ENCODE measurements around the gene SLC23A2.
"Not testable (repeated sequence)": the region's sequence is repeated elsewhere in the genome, so short reads cannot be mapped to it uniquely, and the experiment has no call there.

Gene SLC23A2

GRCh38 chr20:4871486-4871885 lies 129.8 kb downstream of the SLC23A2 start:
- DNase-seq = no peak

DNA sequence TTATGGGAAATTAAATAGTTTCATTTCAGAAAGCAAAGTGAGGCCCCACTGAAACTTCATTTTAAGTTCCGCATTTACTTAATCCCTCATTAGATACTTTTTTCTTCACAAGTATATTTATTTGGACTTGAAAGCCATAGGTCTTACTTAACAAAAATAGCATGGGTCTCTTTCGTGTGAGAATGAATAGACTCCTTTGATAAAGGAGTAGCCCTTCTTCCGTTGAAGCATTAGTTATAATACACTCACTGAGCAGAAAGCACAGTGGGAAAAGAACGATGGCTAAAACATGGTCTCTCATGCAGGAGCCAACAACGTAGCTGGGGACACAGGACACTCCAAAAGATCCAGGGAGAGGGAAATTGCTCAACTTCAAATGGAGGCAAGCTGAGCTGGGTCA lies 130.4 kb downstream of the SLC23A2 start:
- DNase-seq = no peak

GRCh38 chr20:4869290-4870193 lies 131.8 kb downstream of the SLC23A2 start:
- DNase-seq = no peak

GRCh38 chr20:4867051-4867450 lies 134.3 kb downstream of the SLC23A2 start:
- DNase-seq = no peak

DNA sequence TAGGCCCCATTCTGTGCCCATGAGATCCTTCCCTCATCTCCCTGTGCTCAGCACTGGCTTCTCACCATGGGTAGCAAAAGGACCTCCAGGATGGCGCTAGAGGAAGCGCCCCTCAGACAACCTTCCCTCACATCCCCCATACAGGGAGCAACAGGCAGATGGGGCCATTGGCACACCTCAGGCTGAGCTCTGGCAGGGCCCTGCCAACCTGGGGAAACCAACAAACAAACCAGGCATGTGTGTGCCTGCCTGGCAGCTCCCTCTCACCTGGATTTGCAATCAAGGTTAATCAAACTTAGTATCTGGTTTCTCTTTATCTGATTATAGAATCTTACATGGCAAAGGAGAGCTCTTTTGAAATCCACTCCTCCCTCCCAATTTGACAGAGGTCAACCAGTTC lies 134.9 kb downstream of the SLC23A2 start:
- no peak for DNase-seq

- DNase-seq = no peak
These were observed 137.0 kb downstream of the SLC23A2 start for GRCh38 chr20:4864311-4864752.

- DNase-seq = no peak
These were observed 138.6 kb downstream of the SLC23A2 start for GRCh38 chr20:4862661-4863060.

DNA sequence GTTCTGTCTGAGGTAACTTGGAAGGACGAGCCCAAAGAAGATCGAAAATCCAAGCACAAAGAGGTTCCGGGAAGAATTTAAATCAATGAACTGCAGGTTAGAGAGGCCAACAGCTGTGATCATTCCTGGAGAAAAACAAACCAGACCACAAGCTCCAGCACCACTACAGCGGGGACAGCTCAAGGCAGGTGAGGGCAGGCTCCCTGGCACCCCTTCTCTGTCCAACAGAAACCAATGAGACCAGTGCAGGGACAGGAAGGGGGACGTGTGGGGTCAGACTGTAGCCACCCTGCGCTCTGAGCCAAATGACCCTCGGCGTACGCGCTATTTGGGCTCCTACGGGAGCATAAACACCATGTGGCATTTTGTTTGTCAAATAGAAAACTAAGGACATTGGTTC lies 139.3 kb downstream of the SLC23A2 start:
- no peak for DNase-seq

- DNase-seq = no peak
These were observed 143.3 kb downstream of the SLC23A2 start for GRCh38 chr20:4858000-4858399.

DNA sequence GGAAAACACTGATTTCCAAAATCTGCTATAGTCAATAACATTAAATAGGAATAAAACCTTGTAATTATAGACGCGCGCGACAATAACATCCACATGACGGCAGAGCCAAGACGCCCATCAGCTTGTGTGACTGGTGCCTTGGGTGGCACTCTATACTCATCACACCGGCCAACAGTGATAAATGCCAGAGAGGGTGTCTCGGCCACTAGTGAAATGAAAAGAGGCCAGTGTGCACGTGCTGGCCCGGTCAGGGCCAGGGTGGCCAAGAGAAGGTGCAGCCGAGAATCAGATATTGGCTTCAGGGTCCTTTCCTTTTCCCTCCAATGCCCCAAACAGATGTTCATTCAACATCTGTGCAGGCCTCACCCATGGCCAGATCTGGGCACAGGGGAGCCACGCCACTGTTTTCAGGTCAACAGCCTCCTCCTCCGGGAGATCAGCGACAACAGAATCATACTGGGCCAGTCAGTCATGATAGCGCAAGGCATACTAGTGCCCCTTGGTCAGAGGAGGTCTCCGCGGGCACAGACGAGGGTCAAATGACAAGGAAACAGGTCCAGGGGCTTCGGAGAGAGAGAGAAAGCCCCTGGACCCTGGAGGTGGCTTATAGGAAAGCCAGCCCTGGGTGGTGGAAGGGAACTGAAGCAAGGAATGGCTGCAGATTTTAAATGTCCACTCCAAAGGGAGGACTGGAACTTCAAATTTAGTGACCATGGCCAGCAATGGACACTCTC lies 145.1 kb downstream of the SLC23A2 start:
- no peak for DNase-seq

DNA sequence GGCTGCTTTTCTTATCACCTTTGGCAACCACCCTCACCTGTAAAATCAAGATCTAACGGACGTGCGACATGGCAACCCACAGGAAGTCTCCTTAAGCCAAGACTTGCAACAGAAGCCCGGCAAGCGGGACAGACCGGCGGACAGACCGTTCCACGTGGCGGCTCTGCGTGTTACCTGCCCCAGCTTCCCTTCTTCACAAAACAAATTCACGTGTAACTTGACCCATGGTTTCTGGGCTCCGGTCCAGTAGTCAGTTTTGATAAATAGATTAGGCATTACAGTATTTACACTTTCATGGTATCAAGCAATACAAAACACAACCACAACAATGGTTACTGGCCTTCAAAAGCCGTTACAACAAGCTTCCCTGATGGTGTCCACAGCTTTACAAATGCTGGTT lies 145.8 kb downstream of the SLC23A2 start:
- DNase-seq = no peak

DNA sequence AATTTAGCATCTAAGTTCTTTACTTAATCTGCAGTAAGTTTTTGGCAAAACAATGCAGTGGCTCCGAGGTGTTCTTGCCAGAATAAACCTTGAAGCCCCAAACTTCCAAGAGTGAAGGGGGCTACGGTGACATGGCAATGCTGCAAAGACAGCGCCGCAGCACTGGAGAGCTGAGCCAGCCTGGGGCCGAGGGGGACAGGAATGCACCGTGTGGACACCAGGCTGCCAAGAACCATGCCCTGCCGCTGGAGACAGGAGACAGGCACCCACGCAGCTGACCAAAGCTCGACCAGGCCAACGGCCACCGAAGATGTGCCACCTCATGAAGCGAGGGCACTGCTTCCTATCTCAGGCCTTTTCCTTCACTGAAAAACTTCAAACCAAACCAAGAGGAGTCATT lies 146.2 kb downstream of the SLC23A2 start:
- DNase-seq = no peak

- DNase-seq = no peak
These were observed 146.8 kb downstream of the SLC23A2 start for GRCh38 chr20:4854561-4854901.

DNA sequence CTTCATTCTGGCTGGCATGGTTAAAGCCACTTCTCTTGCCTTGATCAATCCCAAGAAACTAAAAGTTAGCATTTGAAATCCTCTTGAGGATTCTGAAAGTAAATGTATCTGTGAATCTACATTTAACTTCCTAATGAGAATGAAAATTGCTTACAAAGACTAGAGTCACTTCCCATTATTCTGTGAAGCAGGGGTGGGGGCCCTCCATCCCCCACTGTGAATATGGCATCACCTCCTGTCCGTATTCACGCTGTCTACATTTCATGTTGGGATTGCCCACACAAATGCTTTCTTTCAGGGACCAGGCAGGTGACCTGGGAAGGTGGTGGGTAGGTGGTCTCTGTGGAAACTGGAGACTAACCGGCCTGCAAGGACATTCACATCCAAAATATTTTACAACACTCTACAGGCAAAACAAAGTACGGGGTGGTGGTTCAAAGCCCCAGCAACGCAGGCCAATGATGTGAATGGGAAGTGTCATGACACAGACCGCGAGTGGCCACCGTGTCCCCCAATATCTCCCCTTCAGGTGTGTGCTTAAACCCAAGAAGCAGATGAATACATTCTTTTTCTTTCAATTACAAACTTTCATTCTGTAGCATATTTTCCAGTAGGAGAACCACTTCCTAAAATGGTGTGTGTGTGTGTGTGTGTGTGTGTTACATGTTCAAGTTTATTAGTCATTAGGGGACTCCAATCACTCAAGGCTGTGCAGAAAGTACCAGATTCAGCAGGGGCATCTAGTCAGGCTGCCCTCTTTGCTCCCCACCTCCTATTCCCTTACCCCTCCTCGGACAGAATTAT lies 147.4 kb downstream of the SLC23A2 start:
- DNase-seq = no peak

DNA sequence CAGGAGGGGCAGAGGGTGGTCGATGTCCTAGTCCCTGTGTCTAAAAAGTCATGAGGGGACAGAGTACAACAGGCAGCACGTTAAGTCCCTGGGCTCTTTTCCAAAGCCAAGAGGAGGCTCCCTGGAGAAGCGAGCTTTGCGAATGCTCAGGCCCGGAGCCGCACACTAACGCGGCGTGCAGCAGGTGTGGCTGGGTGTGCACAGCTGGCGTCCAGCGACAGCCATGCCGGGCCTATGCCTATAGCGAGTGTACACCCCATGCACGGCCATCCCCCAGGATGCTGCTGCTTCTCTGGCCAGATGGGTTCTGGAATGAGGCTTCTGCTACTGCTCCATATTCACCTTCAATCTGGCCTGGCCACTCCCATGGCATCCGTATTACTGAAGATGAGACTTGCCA lies 148.3 kb downstream of the SLC23A2 start:
- no peak for DNase-seq

- no peak for DNase-seq
These were observed 150.3 kb downstream of the SLC23A2 start for GRCh38 chr20:4850960-4851359.

DNA sequence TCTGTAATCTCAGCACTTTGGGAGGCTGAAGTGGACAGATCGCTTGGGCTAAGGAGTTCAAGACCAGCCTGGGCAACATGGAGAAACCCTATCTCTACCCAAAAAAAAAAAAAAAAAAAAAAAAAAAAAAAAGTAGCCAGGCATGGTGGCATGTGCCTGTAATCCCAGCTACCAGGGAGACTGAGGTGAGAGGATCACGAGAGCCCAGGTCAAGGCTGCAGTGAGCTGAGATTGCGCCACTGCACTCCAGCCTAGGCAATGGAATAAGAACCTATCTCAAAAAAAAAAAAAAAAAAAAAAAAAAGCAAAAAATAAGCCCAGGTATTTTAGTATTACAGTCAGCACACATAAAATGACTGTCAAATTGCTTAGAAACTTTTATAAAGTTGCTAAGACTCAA lies 152.5 kb downstream of the SLC23A2 start:
- DNase-seq = not testable (repeated sequence)

DNA sequence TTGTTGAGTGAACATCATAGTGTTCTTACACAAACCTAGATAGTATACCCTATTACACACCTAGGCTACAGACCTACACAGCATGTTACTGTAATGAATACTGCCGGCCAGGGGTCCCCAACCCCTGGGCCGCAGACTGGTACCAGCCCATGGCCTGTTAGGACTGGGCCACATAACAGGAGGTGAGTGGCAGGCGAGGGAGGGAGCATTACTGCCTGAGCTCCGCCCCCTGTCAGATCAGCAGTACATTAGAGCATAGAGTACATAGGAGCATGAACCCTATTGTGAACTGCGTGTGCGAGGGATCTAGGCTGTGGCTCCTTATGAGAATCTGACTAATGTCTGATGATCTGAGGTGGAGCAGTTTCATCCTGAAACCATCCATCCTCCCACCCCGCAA lies 153.3 kb downstream of the SLC23A2 start:
- DNase-seq = no peak

GRCh38 chr20:4846821-4847220 lies 154.5 kb downstream of the SLC23A2 start:
- DNase-seq = no peak

- DNase-seq = no peak
These were observed 156.4 kb downstream of the SLC23A2 start for GRCh38 chr20:4844751-4845465.

GRCh38 chr20:4844325-4844724 lies 157.0 kb downstream of the SLC23A2 start:
- DNase-seq = no peak

GRCh38 chr20:4840801-4841200 lies 160.5 kb downstream of the SLC23A2 start:
- DNase-seq = no peak

All from fibroblast of skin of abdomen (primary cell).